CD4-positive, CD25-positive, alpha-beta regulatory T cell (primary cell): ENCODE results near the gene CD14. TPM values are rescaled to one million over a fixed set of nuclear protein-coding genes. Genes with fewer than 3 reads are reported as not detected.
"Not testable (repeated sequence)": the region's sequence is repeated elsewhere in the genome, so short reads cannot be mapped to it uniquely, and the experiment has no call there.

ENCODE experiments used
- ATAC-seq, 2 donors: fragments of 150-1000 bp; cut with Tn5 transposase; one replicate each; pipeline ENCODE4 v1.10.0; 2021; ENCODE audit warnings: low read depth in 2 of 2, moderate number of reproducible peaks in 2 of 2, moderate library complexity in 1 of 2
- DNase-seq, 3 donors: peaks; one replicate each; pipeline versions ENCODE4 v3.0.0 to v3.0.0-alpha.2; 2012 to 2022; ENCODE audit warnings: mixed read lengths in 1 of 3
- H3K27ac ChIP-seq: one replicate; pipeline ENCODE4 v1.7.0; 2013; ENCODE audit warnings: mild to moderate bottlenecking, low read length; ENCODE audit not compliant: insufficient read depth, poor library complexity, severe bottlenecking
- H3K27me3 ChIP-seq: one replicate; pipeline ENCODE4 v1.7.0; 2013; ENCODE audit warnings: low read length; ENCODE audit not compliant: control insufficient read depth, insufficient read depth
- H3K36me3 ChIP-seq: one replicate; pipeline ENCODE4 v1.7.0; 2013; ENCODE audit warnings: mild to moderate bottlenecking, low read length, moderate library complexity; ENCODE audit not compliant: control insufficient read depth, insufficient read depth
- H3K4me1 ChIP-seq: 2 replicates; pipeline ENCODE4 v1.7.0; 2013; ENCODE audit warnings: mild to moderate bottlenecking, low read length; ENCODE audit not compliant: insufficient read depth, control insufficient read depth, poor library complexity, severe bottlenecking
- H3K4me3 ChIP-seq: one replicate; pipeline ENCODE4 v1.7.0; 2013; ENCODE audit warnings: low read depth, mild to moderate bottlenecking, low read length, moderate library complexity
- H3K9me3 ChIP-seq, 2 experiments: 1 replicate in 1 of 2; 2 replicates in 1 of 2; pipeline ENCODE4 v1.7.0; 2013; ENCODE audit warnings: low read length in 2 of 2, mild to moderate bottlenecking in 1 of 2, moderate library complexity in 1 of 2; ENCODE audit not compliant: control insufficient read depth in 2 of 2
- H3K27ac Mint-ChIP-seq, 3 donors: one replicate each; pipeline ENCODE4 v1.8.0; 2020 to 2022; ENCODE audit warnings: mild to moderate bottlenecking in 3 of 3, mixed read lengths in 3 of 3, moderate library complexity in 2 of 3
- H3K27me3 Mint-ChIP-seq: one replicate; pipeline ENCODE4 v1.8.0; 2022; ENCODE audit warnings: mild to moderate bottlenecking, mixed read lengths
- H3K36me3 Mint-ChIP-seq: one replicate; pipeline ENCODE4 v1.8.0; 2020; ENCODE audit warnings: mixed read lengths
- H3K4me1 Mint-ChIP-seq, 4 donors: one replicate each; pipeline ENCODE4 v1.8.0; 2020 to 2022; ENCODE audit warnings: mixed read lengths in 4 of 4, mild to moderate bottlenecking in 1 of 4
- H3K4me3 Mint-ChIP-seq, 4 donors: one replicate each; pipeline ENCODE4 v1.8.0; 2020 to 2022; ENCODE audit warnings: mild to moderate bottlenecking in 4 of 4, mixed read lengths in 4 of 4, moderate library complexity in 3 of 4
- H3K9me3 Mint-ChIP-seq, 7 donors: one replicate each; pipeline ENCODE4 v1.8.0; 2020 to 2022; ENCODE audit warnings: mixed read lengths in 7 of 7, mild to moderate bottlenecking in 3 of 7, moderate library complexity in 2 of 7
- polyA plus RNA-seq, 4 donors: library from polyadenylated mRNA; unstranded; fragments of 300-500 nt; fragmentation: Illumina TruSeq; gene quantifications; one replicate each; pipeline ENCODE4 v1.2.3, GENCODE V29; 2021
- total RNA-seq: library from RNA; stranded (reverse); gene quantifications from one replicate; pipeline ENCODE4 v1.2.3, GENCODE V29; 2022

CD14 gene
- total and polyA plus RNA-seq, 5 donors from 2014 or later, result 1.3 to 2.6 (median 2.1) TPM; not detected in 1

DNA sequence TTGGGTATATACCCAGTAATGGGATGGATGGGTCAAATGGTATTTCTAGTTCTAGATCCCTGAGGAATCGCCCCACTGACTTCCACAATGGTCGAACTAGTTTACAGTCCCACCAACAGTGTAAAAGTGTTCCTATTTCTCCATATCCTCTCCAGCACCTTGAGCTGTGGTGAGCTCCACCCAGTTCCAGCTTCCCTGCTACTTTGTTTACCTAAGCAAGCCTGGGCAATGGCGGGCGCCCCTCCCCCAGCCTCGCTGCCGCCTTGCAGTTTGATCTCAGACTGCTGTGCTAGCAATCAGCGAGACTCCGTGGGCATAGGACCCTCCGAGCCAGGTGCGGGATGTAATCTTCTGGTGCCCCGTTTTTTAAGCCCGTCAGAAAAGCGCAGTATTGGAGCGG is 39.9 kb downstream of the CD14 start:
- not testable (repeated sequence) for H3K4me1 Mint-ChIP-seq, H3K36me3 Mint-ChIP-seq, H3K36me3 ChIP-seq, H3K4me3 ChIP-seq, DNase-seq, H3K9me3 ChIP-seq, H3K4me1 ChIP-seq, H3K27ac Mint-ChIP-seq, H3K27me3 ChIP-seq, H3K27ac ChIP-seq, H3K9me3 Mint-ChIP-seq, ATAC-seq
- Mint-ChIP-seq H3K4me3 (peak overlapping the region in 1 of 4 donors; percentile 38), H3K27me3 (peaks cover 13% of the 10 kb centered on the region)

DNA sequence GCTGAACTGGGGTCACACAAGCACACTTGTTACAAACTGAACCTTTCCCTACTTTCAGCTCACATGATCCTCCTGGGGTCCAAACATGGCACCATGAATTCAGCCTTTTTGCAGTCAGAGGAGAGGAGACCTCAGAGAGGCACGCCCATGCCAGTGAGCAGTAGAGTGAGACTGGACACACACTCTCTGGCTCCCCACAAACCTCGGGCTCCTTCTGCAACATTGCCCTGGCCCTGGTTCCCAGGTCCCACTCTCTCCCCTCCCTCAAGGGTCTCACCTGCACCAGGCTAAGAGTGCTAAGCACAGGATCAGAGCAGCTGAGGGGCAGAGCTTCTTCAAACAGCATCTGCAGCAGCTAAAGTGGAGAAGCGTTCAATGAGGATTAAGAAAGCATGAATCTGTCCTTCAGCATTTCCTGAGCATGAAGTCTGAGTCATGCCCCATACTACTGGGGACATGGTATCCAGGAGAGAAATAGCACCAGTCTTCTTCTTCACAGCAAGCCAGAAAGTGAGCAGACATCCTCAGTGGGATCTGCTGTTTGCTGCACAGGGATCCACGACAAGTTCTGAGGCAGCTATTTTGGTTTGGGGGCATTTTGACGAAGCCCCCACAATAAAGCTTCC is 41.1 kb downstream of the CD14 start:
- Histone ChIP-seq H3K36me3 (no peaks in the 10 kb centered on the region), H3K27ac (no peak overlapping the region), H3K9me3 (no peaks in the 10 kb centered on the region), H3K4me1 (no peaks in the 10 kb centered on the region), H3K27me3 (no peaks in the 10 kb centered on the region), H3K4me3 (no peak overlapping the region)
- ATAC-seq, result no peak
- Mint-ChIP-seq H3K36me3 (no peaks in the 10 kb centered on the region), H3K4me1 (no peaks in the 10 kb centered on the region), H3K27me3 (peaks cover 10% of the 10 kb centered on the region), H3K27ac (no peak overlapping the region), H3K9me3 (peaks cover 0 to 2% (median 0%) of the 10 kb centered on the region in 7 donors), H3K4me3 (no peak overlapping the region)
- no peak for DNase-seq

DNA sequence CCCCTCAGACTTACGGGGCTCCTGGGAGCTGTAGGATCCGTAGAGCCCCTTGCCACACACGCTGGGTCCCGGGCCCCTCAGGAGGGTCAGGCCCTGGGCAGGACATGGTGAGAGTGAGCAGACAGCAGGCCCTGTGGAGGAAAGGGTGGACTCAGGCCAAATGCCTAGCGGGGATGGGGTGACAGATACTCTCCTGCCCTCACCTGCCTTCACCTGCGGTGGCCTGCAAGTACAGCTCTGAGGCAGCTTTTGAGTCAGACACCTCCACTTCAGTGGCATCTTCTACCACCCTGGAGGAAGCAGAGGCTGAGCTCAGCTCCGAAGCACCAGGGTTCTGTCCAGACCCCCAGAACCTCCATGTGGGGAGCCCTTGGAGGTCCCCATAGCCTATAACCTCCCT is 42.1 kb downstream of the CD14 start:
- Histone ChIP-seq H3K4me3 (no peak overlapping the region), H3K27ac (no peak overlapping the region), H3K4me1 (no peaks in the 10 kb centered on the region), H3K36me3 (no peaks in the 10 kb centered on the region), H3K9me3 (no peaks in the 10 kb centered on the region), H3K27me3 (no peaks in the 10 kb centered on the region)
- DNase-seq (no peak), ATAC-seq (no peak)
- Mint-ChIP-seq H3K9me3 (peaks cover 0 to 2% (median 0%) of the 10 kb centered on the region in 7 donors), H3K4me3 (no peak overlapping the region), H3K36me3 (no peaks in the 10 kb centered on the region), H3K4me1 (no peaks in the 10 kb centered on the region), H3K27ac (no peak overlapping the region), H3K27me3 (peaks cover 9% of the 10 kb centered on the region)

DNA sequence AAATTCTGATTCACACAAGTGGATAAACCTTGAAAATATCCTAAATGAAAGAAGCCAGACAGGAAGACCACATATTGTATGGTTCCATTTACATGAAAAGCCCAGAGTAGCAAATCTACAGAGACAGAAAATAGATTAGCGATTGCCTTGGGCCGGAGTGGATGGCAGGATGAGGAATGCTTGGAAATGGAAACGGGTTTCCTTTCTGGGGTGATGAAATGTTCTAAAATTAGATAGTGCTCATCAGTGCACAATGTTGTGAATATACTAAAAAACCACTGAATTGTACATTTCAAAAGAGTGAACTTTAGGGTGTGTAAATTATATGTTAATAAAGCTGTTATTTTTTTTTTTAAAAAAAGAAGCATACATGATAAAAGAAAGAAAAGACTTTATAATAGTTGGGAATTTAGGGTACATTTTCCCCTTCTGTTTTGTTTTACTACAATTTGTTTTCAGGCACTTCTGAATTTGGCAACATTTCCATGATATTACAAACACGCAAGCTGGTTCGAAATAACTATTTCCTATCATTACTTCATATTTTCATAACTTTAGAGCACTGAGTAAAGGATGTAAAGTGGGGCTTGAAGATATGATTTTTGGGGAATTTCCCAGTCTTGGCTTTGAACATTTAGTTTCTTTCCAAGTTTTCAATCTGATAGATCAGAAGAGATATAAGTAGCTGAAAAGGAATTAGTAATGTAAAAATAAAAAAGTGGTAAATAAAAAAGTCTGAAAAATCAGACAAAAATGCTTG is 44.5 kb downstream of the CD14 start:
- Mint-ChIP-seq H3K9me3 (peaks cover 0 to 4% (median under 1%) of the 10 kb centered on the region in 7 donors), H3K27ac (no peak overlapping the region), H3K27me3 (peaks cover 11% of the 10 kb centered on the region), H3K4me1 (no peaks in the 10 kb centered on the region), H3K4me3 (no peak overlapping the region), H3K36me3 (no peaks in the 10 kb centered on the region)
- H3K4me3 ChIP-seq, result no peak overlapping the region
- H3K27ac ChIP-seq, result no peak overlapping the region
- ATAC-seq (no peak), DNase-seq (no peak)
- H3K9me3 ChIP-seq, result no peaks in the 10 kb centered on the region
- no peaks in the 10 kb centered on the region for H3K36me3 ChIP-seq
- peaks cover 3% of the 10 kb centered on the region for H3K27me3 ChIP-seq
- H3K4me1 ChIP-seq, result no peaks in the 10 kb centered on the region

DNA sequence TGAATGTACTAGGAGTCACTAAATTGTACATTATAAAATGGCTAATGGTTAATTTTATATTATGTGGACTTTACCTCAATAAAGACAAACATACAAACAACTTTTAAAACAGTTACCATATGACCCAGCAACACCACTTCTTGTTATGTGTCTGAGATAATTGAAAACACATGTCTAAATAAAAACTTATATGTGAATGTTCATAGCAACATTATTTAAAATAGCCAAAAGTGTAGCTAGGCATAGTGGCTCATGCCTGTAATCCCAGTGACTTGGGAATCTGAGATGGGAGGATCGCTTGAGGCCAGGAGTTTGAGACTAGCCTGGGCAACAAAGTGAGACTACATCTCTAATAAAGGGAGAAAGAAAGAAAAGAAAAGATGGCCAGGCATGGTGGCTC is 45.5 kb downstream of the CD14 start:
- DNase-seq (no peak), ATAC-seq (no peak)
- no peaks in the 10 kb centered on the region for H3K9me3 ChIP-seq
- peaks cover 5% of the 10 kb centered on the region for H3K27me3 ChIP-seq
- H3K4me1 Mint-ChIP-seq, result no peaks in the 10 kb centered on the region
- H3K36me3 Mint-ChIP-seq, result no peaks in the 10 kb centered on the region
- H3K27ac ChIP-seq, result no peak overlapping the region
- H3K4me1 ChIP-seq, result no peaks in the 10 kb centered on the region
- H3K4me3 ChIP-seq, result no peak overlapping the region
- H3K4me3 Mint-ChIP-seq, result no peak overlapping the region
- H3K27ac Mint-ChIP-seq, result no peak overlapping the region
- H3K27me3 Mint-ChIP-seq, result peaks cover 18% of the 10 kb centered on the region
- H3K36me3 ChIP-seq, result no peaks in the 10 kb centered on the region
- H3K9me3 Mint-ChIP-seq, result peaks cover 0 to 9% (median 3%) of the 10 kb centered on the region in 7 donors

Other genes starting within 250 kb of the CD14 start
- 227 TPM for gene ANKHD1, start 231.3 kb downstream of the CD14 start, total RNA-seq
- 10 to 100 TPM; 58.2 to 78.2 (median 64.6) TPM for gene ANKHD1, start 231.3 kb downstream of the CD14 start, polyA plus RNA-seq
- gene EIF4EBP3, start 85.5 kb downstream of the CD14 start, total RNA-seq, result 11.8 TPM
- 10 to 100 TPM; 28.4 to 44.7 (median 40.5) TPM for gene EIF4EBP3, start 85.5 kb downstream of the CD14 start, polyA plus RNA-seq
- gene SRA1, start 75.7 kb downstream of the CD14 start, total RNA-seq, result 38.9 TPM
- gene SRA1, start 75.7 kb downstream of the CD14 start, polyA plus RNA-seq, result 10 to 100 TPM; 36.6 to 44.3 (median 38.4) TPM
- 50.8 TPM for gene APBB3, start 68.6 kb downstream of the CD14 start, total RNA-seq
- 1 to 10 TPM; 3.4 to 5.2 (median 4.0) TPM for gene APBB3, start 68.6 kb downstream of the CD14 start, polyA plus RNA-seq
- gene SLC35A4, start 68.3 kb downstream of the CD14 start, total RNA-seq, result 35.0 TPM
- gene SLC35A4, start 68.3 kb downstream of the CD14 start, polyA plus RNA-seq, result 10 to 100 TPM; 69.3 to 89.5 (median 78.0) TPM
- 22.6 TPM for gene TMCO6, start 6.3 kb upstream of the CD14 start, total RNA-seq
- gene TMCO6, start 6.3 kb upstream of the CD14 start, polyA plus RNA-seq, result 10 to 100 TPM; 17.0 to 24.1 (median 18.4) TPM
- gene NDUFA2, start 14.5 kb upstream of the CD14 start, total RNA-seq, result 42.6 TPM
- 100 to 1,000 TPM; 165 to 208 (median 169) TPM for gene NDUFA2, start 14.5 kb upstream of the CD14 start, polyA plus RNA-seq
- 170 TPM for gene IK, start 14.7 kb upstream of the CD14 start, total RNA-seq
- 100 to 1,000 TPM; 136 to 197 (median 184) TPM for gene IK, start 14.7 kb upstream of the CD14 start, polyA plus RNA-seq
- 47.5 TPM for gene WDR55, start 31.7 kb upstream of the CD14 start, total RNA-seq
- 10 to 100 TPM; 17.6 to 25.3 (median 19.9) TPM for gene WDR55, start 31.7 kb upstream of the CD14 start, polyA plus RNA-seq
- gene DND1, start 40.4 kb upstream of the CD14 start, total RNA-seq, result 2.1 TPM
- gene DND1, start 40.4 kb upstream of the CD14 start, polyA plus RNA-seq, result not detected
- gene HARS1, start 58.2 kb upstream of the CD14 start, total RNA-seq, result 56.5 TPM
- 10 to 100 TPM; 58.0 to 74.4 (median 60.5) TPM for gene HARS1, start 58.2 kb upstream of the CD14 start, polyA plus RNA-seq
- 29.8 TPM for gene HARS2, start 58.3 kb upstream of the CD14 start, total RNA-seq
- 10 to 100 TPM; 20.7 to 24.4 (median 22.2) TPM for gene HARS2, start 58.3 kb upstream of the CD14 start, polyA plus RNA-seq
- 48.5 TPM for gene ZMAT2, start 67.3 kb upstream of the CD14 start, total RNA-seq
- gene ZMAT2, start 67.3 kb upstream of the CD14 start, polyA plus RNA-seq, result 10 to 100 TPM; 81.8 to 97.5 (median 90.9) TPM
- gene PCDHA1, start 153.0 kb upstream of the CD14 start, total RNA-seq, result not detected
- gene PCDHA1, start 153.0 kb upstream of the CD14 start, polyA plus RNA-seq, result not detected
- not detected for gene PCDHA2, start 161.7 kb upstream of the CD14 start, total RNA-seq
- not detected for gene PCDHA2, start 161.7 kb upstream of the CD14 start, polyA plus RNA-seq
- not detected for gene PCDHA3, start 167.9 kb upstream of the CD14 start, total RNA-seq
- gene PCDHA3, start 167.9 kb upstream of the CD14 start, polyA plus RNA-seq, result not detected
- not detected for gene PCDHA4, start 173.9 kb upstream of the CD14 start, total RNA-seq
- not detected for gene PCDHA4, start 173.9 kb upstream of the CD14 start, polyA plus RNA-seq
- not detected for gene PCDHA5, start 188.4 kb upstream of the CD14 start, total RNA-seq
- not detected for gene PCDHA5, start 188.4 kb upstream of the CD14 start, polyA plus RNA-seq
- not detected for gene PCDHA6, start 194.8 kb upstream of the CD14 start, total RNA-seq
- gene PCDHA6, start 194.8 kb upstream of the CD14 start, polyA plus RNA-seq, result not detected
- not detected for gene PCDHA7, start 201.1 kb upstream of the CD14 start, total RNA-seq
- not detected for gene PCDHA7, start 201.1 kb upstream of the CD14 start, polyA plus RNA-seq
- not detected for gene PCDHA8, start 208.0 kb upstream of the CD14 start, total RNA-seq
- not detected for gene PCDHA8, start 208.0 kb upstream of the CD14 start, polyA plus RNA-seq
- gene PCDHA9, start 215.2 kb upstream of the CD14 start, total RNA-seq, result not detected
- gene PCDHA9, start 215.2 kb upstream of the CD14 start, polyA plus RNA-seq, result not detected
- gene PCDHA10, start 222.7 kb upstream of the CD14 start, total RNA-seq, result not detected
- gene PCDHA10, start 222.7 kb upstream of the CD14 start, polyA plus RNA-seq, result not detected
- not detected for gene PCDHA11, start 235.8 kb upstream of the CD14 start, total RNA-seq
- gene PCDHA11, start 235.8 kb upstream of the CD14 start, polyA plus RNA-seq, result not detected
- not detected for gene PCDHA12, start 242.1 kb upstream of the CD14 start, total RNA-seq
- not detected for gene PCDHA12, start 242.1 kb upstream of the CD14 start, polyA plus RNA-seq
- gene PCDHA13, start 248.9 kb upstream of the CD14 start, total RNA-seq, result not detected
- gene PCDHA13, start 248.9 kb upstream of the CD14 start, polyA plus RNA-seq, result not detected